Thyroid gland (tissue), 4 donors: Measurements from ENCODE around the gene HPN.
"Not testable (repeated sequence)": the region's sequence is repeated elsewhere in the genome, so short reads cannot be mapped to it uniquely, and the experiment has no call there.

ENCODE experiments used
- POLR2A ChIP-seq, 2 donors: fragments of 450-650 bp; IDR thresholded peaks; one replicate each; pipeline ENCODE4 v1.6.1; 2017; ENCODE audit warnings: antibody characterized with exemption in 2 of 2, mild to moderate bottlenecking in 2 of 2, moderate library complexity in 1 of 2
- TF ChIP-seq, protein P1 (sequence below), 6 experiments: fragments of 200-600 bp in 3 of 6; fragments of 450-650 bp in 3 of 6; sonication (generic) in 3 of 6; IDR thresholded peaks; one replicate each; pipeline ENCODE4 v1.5.1; 2016 to 2019; ENCODE audit warnings: antibody characterized with exemption in 6 of 6, mild to moderate bottlenecking in 2 of 6, inconsistent platforms in 1 of 6, moderate library complexity in 1 of 6

DNA sequence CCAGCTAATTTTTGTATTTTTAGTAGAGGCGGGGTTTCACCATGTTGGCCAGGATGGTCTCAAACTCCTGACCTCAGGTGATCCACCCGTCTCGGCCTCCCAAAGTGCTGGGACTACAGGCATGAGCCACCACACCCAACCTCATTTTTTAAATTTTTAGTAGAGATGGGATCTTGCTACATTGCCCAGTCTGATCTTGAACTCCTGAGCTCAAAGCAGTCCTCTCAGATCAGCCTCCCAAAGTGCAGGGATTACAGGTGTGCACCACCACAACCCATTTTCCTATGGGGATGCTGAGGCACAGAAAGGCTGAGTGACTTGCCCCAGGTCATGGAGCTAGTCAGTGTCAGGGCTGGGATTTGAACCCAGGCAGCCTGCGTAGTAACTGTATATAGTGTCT lies 9.7 kb downstream of the HPN start:
- TF ChIP-seq, protein P1, sequence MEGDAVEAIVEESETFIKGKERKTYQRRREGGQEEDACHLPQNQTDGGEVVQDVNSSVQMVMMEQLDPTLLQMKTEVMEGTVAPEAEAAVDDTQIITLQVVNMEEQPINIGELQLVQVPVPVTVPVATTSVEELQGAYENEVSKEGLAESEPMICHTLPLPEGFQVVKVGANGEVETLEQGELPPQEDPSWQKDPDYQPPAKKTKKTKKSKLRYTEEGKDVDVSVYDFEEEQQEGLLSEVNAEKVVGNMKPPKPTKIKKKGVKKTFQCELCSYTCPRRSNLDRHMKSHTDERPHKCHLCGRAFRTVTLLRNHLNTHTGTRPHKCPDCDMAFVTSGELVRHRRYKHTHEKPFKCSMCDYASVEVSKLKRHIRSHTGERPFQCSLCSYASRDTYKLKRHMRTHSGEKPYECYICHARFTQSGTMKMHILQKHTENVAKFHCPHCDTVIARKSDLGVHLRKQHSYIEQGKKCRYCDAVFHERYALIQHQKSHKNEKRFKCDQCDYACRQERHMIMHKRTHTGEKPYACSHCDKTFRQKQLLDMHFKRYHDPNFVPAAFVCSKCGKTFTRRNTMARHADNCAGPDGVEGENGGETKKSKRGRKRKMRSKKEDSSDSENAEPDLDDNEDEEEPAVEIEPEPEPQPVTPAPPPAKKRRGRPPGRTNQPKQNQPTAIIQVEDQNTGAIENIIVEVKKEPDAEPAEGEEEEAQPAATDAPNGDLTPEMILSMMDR (IDR thresholded peaks at IDR 0.05), result not testable (repeated sequence)
- TF ChIP-seq POLR2A (IDR thresholded peaks at IDR 0.05), result not testable (repeated sequence)
